Osteocyte (in vitro differentiated cells): ENCODE data around the gene PTGER4. TPM values are rescaled to one million over a fixed set of nuclear protein-coding genes. Genes with fewer than 3 reads are reported as not detected.

Experiments
- DNase-seq: peaks from one replicate; pipeline ENCODE4 v3.0.0; 2021; ENCODE audit warnings: mixed read lengths; ENCODE audit not compliant: unreplicated experiment; ENCODE audit errors: extremely low spot score
- H3K27ac Mint-ChIP-seq: one replicate; pipeline ENCODE4 v1.8.0; 2021; ENCODE audit warnings: mild to moderate bottlenecking, mixed read lengths; ENCODE audit not compliant: unreplicated experiment
- H3K27me3 Mint-ChIP-seq: one replicate; pipeline ENCODE4 v1.8.0; 2021; ENCODE audit warnings: mixed read lengths; ENCODE audit not compliant: unreplicated experiment
- H3K36me3 Mint-ChIP-seq: one replicate; pipeline ENCODE4 v1.8.0; 2021; ENCODE audit warnings: mixed read lengths; ENCODE audit not compliant: unreplicated experiment
- H3K4me1 Mint-ChIP-seq: one replicate; pipeline ENCODE4 v1.8.0; 2021; ENCODE audit warnings: mixed read lengths; ENCODE audit not compliant: unreplicated experiment
- H3K4me3 Mint-ChIP-seq: one replicate; pipeline ENCODE4 v1.8.0; 2021; ENCODE audit warnings: mild to moderate bottlenecking, moderate library complexity, mixed read lengths; ENCODE audit not compliant: unreplicated experiment
- H3K9me3 Mint-ChIP-seq: one replicate; pipeline ENCODE4 v1.8.0; 2021; ENCODE audit warnings: mixed read lengths; ENCODE audit not compliant: unreplicated experiment
- CTCF ChIP-seq: fragments of 200-600 bp; sonication (generic); IDR thresholded peaks from 2 replicates; pipeline ENCODE4 v1.5.0; 2021; ENCODE audit warnings: antibody characterized with exemption, mild to moderate bottlenecking, moderate library complexity
- total RNA-seq: library from RNA; stranded (reverse); gene quantifications from 2 replicates; pipeline ENCODE4 v1.2.1, GENCODE V29; 2021

PTGER4 gene
- total RNA-seq, 1 donor from 2014 or later = 70.0 TPM

- no peak for TF ChIP-seq CTCF
- H3K4me1 Mint-ChIP-seq = peaks cover 48% of the 10 kb centered on the region
- H3K36me3 Mint-ChIP-seq = peaks cover 54% of the 10 kb centered on the region
- H3K27me3 Mint-ChIP-seq = no peaks in the 10 kb centered on the region
- DNase-seq = no peak
- H3K9me3 Mint-ChIP-seq = no peaks in the 10 kb centered on the region
- peak overlapping the region; percentile 95 for H3K27ac Mint-ChIP-seq
- H3K4me3 Mint-ChIP-seq = peak overlapping the region; percentile 99
Observed at GRCh38 chr5:40681363-40682153, 1.8 kb downstream of the PTGER4 start.

- Mint-ChIP-seq H3K4me3 (peak overlapping the region; percentile 99), H3K27ac (peak overlapping the region; percentile 90), H3K27me3 (no peaks in the 10 kb centered on the region), H3K9me3 (no peaks in the 10 kb centered on the region), H3K4me1 (peaks cover 48% of the 10 kb centered on the region), H3K36me3 (peaks cover 58% of the 10 kb centered on the region)
- no peak for DNase-seq
- no peak for TF ChIP-seq CTCF
Observed at GRCh38 chr5:40682154-40683017, 2.7 kb downstream of the PTGER4 start.

GRCh38 chr5:40683305-40683704 lies 3.6 kb downstream of the PTGER4 start:
- TF ChIP-seq CTCF = no peak
- H3K9me3 Mint-ChIP-seq = no peaks in the 10 kb centered on the region
- peak overlapping the region; percentile 90 for H3K27ac Mint-ChIP-seq
- H3K27me3 Mint-ChIP-seq = no peaks in the 10 kb centered on the region
- peaks cover 63% of the 10 kb centered on the region for H3K36me3 Mint-ChIP-seq
- H3K4me3 Mint-ChIP-seq = peak overlapping the region; percentile 99
- no peak for DNase-seq
- peaks cover 50% of the 10 kb centered on the region for H3K4me1 Mint-ChIP-seq

DNA sequence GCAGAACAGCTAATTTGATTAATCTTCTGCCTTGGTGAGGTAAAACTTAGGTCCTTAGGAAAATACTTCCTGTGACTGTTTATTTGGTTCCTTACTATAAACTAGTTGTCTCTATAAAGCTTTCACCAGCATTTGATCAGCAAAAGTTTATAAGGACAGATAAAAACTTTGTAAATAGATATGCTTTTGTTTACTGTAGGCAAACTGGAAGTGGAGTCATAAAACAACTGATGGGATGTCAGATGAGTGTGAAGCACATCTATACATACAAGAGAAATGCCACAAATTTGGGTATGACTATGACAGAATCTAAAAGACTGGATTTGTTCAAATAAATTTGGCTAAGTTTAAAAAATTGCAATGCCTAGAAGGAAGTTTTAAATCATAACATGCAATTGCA lies 5.5 kb downstream of the PTGER4 start:
- H3K36me3 Mint-ChIP-seq = peaks cover 66% of the 10 kb centered on the region
- peak overlapping the region; percentile 99 for H3K4me3 Mint-ChIP-seq
- H3K4me1 Mint-ChIP-seq = peaks cover 63% of the 10 kb centered on the region
- TF ChIP-seq CTCF = no peak
- peak overlapping the region; percentile 71 for H3K27ac Mint-ChIP-seq
- no peak for DNase-seq
- H3K27me3 Mint-ChIP-seq = no peaks in the 10 kb centered on the region
- H3K9me3 Mint-ChIP-seq = no peaks in the 10 kb centered on the region

DNA sequence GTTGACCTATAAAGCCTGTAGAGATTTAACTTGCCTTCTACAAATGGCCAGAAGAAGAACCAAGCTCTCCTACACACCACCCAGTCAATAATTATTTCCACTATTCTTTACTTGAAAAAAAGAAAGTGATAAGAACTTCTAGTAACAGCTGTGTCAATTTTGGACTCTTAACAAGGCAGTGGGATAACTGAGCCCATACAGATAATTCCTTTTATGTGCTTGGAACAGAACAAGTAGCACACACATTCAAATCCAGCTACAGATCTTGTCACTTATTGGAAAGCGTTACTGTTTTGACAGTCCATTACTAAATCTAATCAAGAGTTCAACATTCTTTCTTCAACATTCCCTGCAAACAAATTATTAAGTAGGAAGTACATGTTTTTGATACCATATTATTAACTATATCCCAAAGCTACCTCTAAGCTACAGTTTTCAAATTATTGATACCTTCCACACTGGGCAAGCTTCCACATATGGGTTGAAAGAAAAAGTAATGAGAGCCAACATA lies 6.3 kb downstream of the PTGER4 start:
- H3K36me3 Mint-ChIP-seq = peaks cover 65% of the 10 kb centered on the region
- DNase-seq = no peak
- H3K4me3 Mint-ChIP-seq = peak overlapping the region; percentile 99
- H3K9me3 Mint-ChIP-seq = no peaks in the 10 kb centered on the region
- peaks cover 69% of the 10 kb centered on the region for H3K4me1 Mint-ChIP-seq
- TF ChIP-seq CTCF = no peak
- H3K27me3 Mint-ChIP-seq = no peaks in the 10 kb centered on the region
- H3K27ac Mint-ChIP-seq = peak overlapping the region; percentile 71
